ENCODE measurements around the gene LRBA. TPM values are rescaled to one million over a fixed set of nuclear protein-coding genes. Genes with fewer than 3 reads are reported as not detected.

Gene LRBA
- total RNA-seq, 4 donors from 2014 or later = 28.0 to 51.5 (median 30.9) TPM

GRCh38 chr4:150906987-150907633 lies 108.0 kb downstream of the LRBA start:
- ATAC-seq (ENCODE audit: low FRiP score) = no peak
- no peak for DNase-seq (ENCODE audit: low spot score)
- TF ChIP-seq CTCF (IDR thresholded peaks at IDR 0.05) = no peak

GRCh38 chr4:150904671-150905070 lies 110.4 kb downstream of the LRBA start:
- DNase-seq (ENCODE audit: low spot score) = no peak
- no peak for ATAC-seq (ENCODE audit: low FRiP score)
- no peak for TF ChIP-seq CTCF (IDR thresholded peaks at IDR 0.05)

- no peak for ATAC-seq (ENCODE audit: low FRiP score)
Observed at GRCh38 chr4:150903603-150904002, 111.5 kb downstream of the LRBA start.

GRCh38 chr4:150896497-150896896 lies 118.6 kb downstream of the LRBA start:
- no peak for DNase-seq (ENCODE audit: low spot score)
- ATAC-seq (ENCODE audit: low FRiP score) = no peak
- no peak for TF ChIP-seq CTCF (IDR thresholded peaks at IDR 0.05)

More at GRCh38 chr4:150903603-150904002, 111.5 kb downstream of the LRBA start:
- DNase-seq (ENCODE audit: low spot score) = no peak
- TF ChIP-seq CTCF (IDR thresholded peaks at IDR 0.05) = no peak

- ATAC-seq (ENCODE audit: low FRiP score) (no peak), DNase-seq (ENCODE audit: low spot score) (no peak)
- no peak for TF ChIP-seq CTCF (IDR thresholded peaks at IDR 0.05)
Observed at GRCh38 chr4:150890246-150890645, 124.8 kb downstream of the LRBA start.

- no peak for TF ChIP-seq CTCF (IDR thresholded peaks at IDR 0.05)
- no peak for ATAC-seq (ENCODE audit: low FRiP score)
- DNase-seq (ENCODE audit: low spot score) = no peak
Observed at GRCh38 chr4:150889306-150889705, 125.8 kb downstream of the LRBA start.

- TF ChIP-seq CTCF (IDR thresholded peaks at IDR 0.05) = no peak
- no peak for ATAC-seq (ENCODE audit: low FRiP score)
- no peak for DNase-seq (ENCODE audit: low spot score)
Observed at GRCh38 chr4:150888625-150889024, 126.5 kb downstream of the LRBA start.
